Naive thymus-derived CD8-positive, alpha-beta T cell (primary cell): Measurements from ENCODE around the gene KIAA1671. TPM values are rescaled to one million over a fixed set of nuclear protein-coding genes. Genes with fewer than 3 reads are reported as not detected.

Source experiments
- ATAC-seq, 2 donors: fragments of 150-1000 bp; cut with Tn5 transposase in 1 of 2; sonication (Bioruptor Pico), chemical (Tn5 transposase) in 1 of 2; 1 replicate in 1 of 2; 2 replicates in 1 of 2; pipeline ENCODE4 v1.10.0; 2021; ENCODE audit warnings: mild to moderate bottlenecking in 2 of 2, moderate library complexity in 2 of 2
- POLR2A ChIA-PET: fragments of 350-600 bp; sonication (Branson Sonifier 250); formaldehyde crosslinking; loops from one replicate; lab custom pipeline; 2021; ENCODE audit warnings: antibody characterized with exemption; lab: Charles Lee
- DNase-seq, 10 donors: peaks; one replicate each; pipeline versions ENCODE4 v3.0.0 to v3.0.0-alpha.2; 2020 to 2022
- H3K27ac Mint-ChIP-seq, 10 donors: one replicate each; pipeline ENCODE4 v1.8.0; 2020 to 2022; ENCODE audit warnings: mild to moderate bottlenecking in 10 of 10, mixed read lengths in 10 of 10, moderate library complexity in 4 of 10, inconsistent platforms in 1 of 10
- H3K27me3 Mint-ChIP-seq, 5 donors: one replicate each; pipeline ENCODE4 v1.8.0; 2021 to 2022; ENCODE audit warnings: mixed read lengths in 5 of 5
- H3K36me3 Mint-ChIP-seq, 3 donors: one replicate each; pipeline ENCODE4 v1.8.0; 2020 to 2022; ENCODE audit warnings: mixed read lengths in 3 of 3, mild to moderate bottlenecking in 2 of 3, inconsistent platforms in 1 of 3
- H3K4me1 Mint-ChIP-seq, 4 donors: one replicate each; pipeline ENCODE4 v1.8.0; 2021 to 2022; ENCODE audit warnings: mixed read lengths in 4 of 4
- H3K4me3 Mint-ChIP-seq, 10 donors: one replicate each; pipeline ENCODE4 v1.8.0; 2020 to 2022; ENCODE audit warnings: mild to moderate bottlenecking in 10 of 10, mixed read lengths in 10 of 10, moderate library complexity in 6 of 10, inconsistent platforms in 1 of 10
- H3K9me3 Mint-ChIP-seq, 9 donors: one replicate each; pipeline ENCODE4 v1.8.0; 2020 to 2022; ENCODE audit warnings: mixed read lengths in 9 of 9, mild to moderate bottlenecking in 3 of 9, inconsistent platforms in 1 of 9, moderate library complexity in 1 of 9
- polyA plus RNA-seq, 3 donors: library from polyadenylated mRNA; unstranded; fragments of 300-500 nt; fragmentation: Illumina TruSeq; gene quantifications; one replicate each; pipeline ENCODE4 v1.2.3, GENCODE V29; 2021
- total RNA-seq, 8 experiments: library from RNA in 2 of 8; stranded (reverse) in 2 of 8; gene quantifications; one replicate each; pipeline ENCODE4 v1.2.3 and lab custom pipeline; 2021 to 2026

Gene KIAA1671
- total and polyA plus RNA-seq, 5 experiments from 2014 or later: 0.33 to 5.2 (median 2.7) TPM

GRCh38 chr22:24938741-24939341 lies 13.7 kb upstream of the KIAA1671 start:
- ATAC-seq (peak; percentile 55 to 57), DNase-seq (peak in 8 of 10 donors; percentile 8 to 66 (median 38))
- H3K27ac Mint-ChIP-seq: no peak overlapping the region
- POLR2A ChIA-PET: no interaction called here
- peaks cover 2 to 15% (median 11%) of the 10 kb centered on the region in 5 donors for H3K27me3 Mint-ChIP-seq
- no peak overlapping the region for H3K4me3 Mint-ChIP-seq
- no peaks in the 10 kb centered on the region for H3K9me3 Mint-ChIP-seq
- no peaks in the 10 kb centered on the region for H3K36me3 Mint-ChIP-seq
- H3K4me1 Mint-ChIP-seq: no peaks in the 10 kb centered on the region

DNA sequence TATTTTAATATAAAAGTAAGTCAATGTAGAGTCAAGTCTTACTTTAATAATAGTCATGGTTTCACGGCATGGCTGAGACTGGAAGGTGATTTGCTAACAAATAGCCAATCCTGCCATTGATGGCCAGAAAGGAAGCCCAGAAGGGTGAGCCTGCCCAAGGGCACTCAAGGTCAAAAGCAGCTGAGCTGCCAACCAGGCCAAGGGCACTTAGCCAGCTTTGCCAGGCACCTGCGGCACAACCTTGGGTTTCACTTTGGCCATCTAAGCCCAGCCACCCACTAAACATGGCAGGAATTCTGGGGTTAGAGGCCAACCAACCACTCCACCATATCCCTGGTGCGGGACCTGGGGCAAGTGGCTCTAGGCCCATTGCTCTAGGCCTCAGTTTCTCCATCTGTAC lies 10.2 kb upstream of the KIAA1671 start:
- no peak for ATAC-seq
- Mint-ChIP-seq H3K4me1 (no peaks in the 10 kb centered on the region), H3K9me3 (no peaks in the 10 kb centered on the region), H3K27me3 (peaks cover 12 to 49% (median 25%) of the 10 kb centered on the region in 5 donors), H3K36me3 (no peaks in the 10 kb centered on the region), H3K4me3 (no peak overlapping the region), H3K27ac (no peak overlapping the region)
- POLR2A ChIA-PET: interaction anchor here (1.1 kb wide), 1 partner anchor 10 kb away, joined by 5 read pairs; no protein-coding TSS in a partner anchor
- DNase-seq: no peak

GRCh38 chr22:24944217-24944937 lies 8.1 kb upstream of the KIAA1671 start:
- POLR2A ChIA-PET: no interaction called here
- no peaks in the 10 kb centered on the region for H3K4me1 Mint-ChIP-seq
- H3K27me3 Mint-ChIP-seq: peaks cover 17 to 70% (median 36%) of the 10 kb centered on the region in 5 donors
- ATAC-seq: no peak
- H3K36me3 Mint-ChIP-seq: no peaks in the 10 kb centered on the region
- no peaks in the 10 kb centered on the region for H3K9me3 Mint-ChIP-seq
- H3K27ac Mint-ChIP-seq: peak overlapping the region in 1 of 10 donors; percentile 12
- no peak for DNase-seq
- no peak overlapping the region for H3K4me3 Mint-ChIP-seq

DNA sequence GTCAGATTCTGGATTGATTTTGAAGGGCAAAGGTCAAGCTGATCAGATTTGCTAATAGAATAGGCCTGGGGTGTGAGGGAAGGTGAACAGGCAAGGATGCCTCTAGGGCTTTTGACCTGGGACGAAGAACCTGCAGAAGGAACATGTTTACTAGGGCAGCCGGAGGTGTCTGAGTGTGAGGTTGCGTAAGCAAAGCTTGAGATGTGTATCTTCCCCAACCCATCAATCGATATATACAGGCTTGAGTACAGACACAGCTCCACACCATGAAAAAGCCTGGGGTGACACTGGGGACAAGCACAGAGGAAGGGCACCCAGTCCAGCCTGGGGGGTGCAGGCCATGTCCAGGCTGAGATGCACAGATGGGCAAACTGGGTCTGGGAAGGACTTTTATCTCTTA lies 7.1 kb upstream of the KIAA1671 start:
- DNase-seq (peak in 1 of 10 donors; percentile 8), ATAC-seq (no peak)
- H3K4me3 Mint-ChIP-seq: no peak overlapping the region
- H3K27me3 Mint-ChIP-seq: peaks cover 25 to 81% (median 44%) of the 10 kb centered on the region in 5 donors
- H3K4me1 Mint-ChIP-seq: peaks cover 0 to 4% (median 1%) of the 10 kb centered on the region in 4 donors
- H3K9me3 Mint-ChIP-seq: no peaks in the 10 kb centered on the region
- no peaks in the 10 kb centered on the region for H3K36me3 Mint-ChIP-seq
- POLR2A ChIA-PET: no interaction called here
- no peak overlapping the region for H3K27ac Mint-ChIP-seq

GRCh38 chr22:24947383-24947782 lies 5.1 kb upstream of the KIAA1671 start:
- POLR2A ChIA-PET: no interaction called here
- no peak for ATAC-seq
- peaks cover 30 to 92% (median 53%) of the 10 kb centered on the region in 5 donors for H3K27me3 Mint-ChIP-seq
- no peak overlapping the region for H3K27ac Mint-ChIP-seq
- DNase-seq: no peak
- peaks cover 5 to 15% (median 8%) of the 10 kb centered on the region in 4 donors for H3K4me1 Mint-ChIP-seq
- H3K36me3 Mint-ChIP-seq: no peaks in the 10 kb centered on the region
- no peak overlapping the region for H3K4me3 Mint-ChIP-seq
- no peaks in the 10 kb centered on the region for H3K9me3 Mint-ChIP-seq

DNA sequence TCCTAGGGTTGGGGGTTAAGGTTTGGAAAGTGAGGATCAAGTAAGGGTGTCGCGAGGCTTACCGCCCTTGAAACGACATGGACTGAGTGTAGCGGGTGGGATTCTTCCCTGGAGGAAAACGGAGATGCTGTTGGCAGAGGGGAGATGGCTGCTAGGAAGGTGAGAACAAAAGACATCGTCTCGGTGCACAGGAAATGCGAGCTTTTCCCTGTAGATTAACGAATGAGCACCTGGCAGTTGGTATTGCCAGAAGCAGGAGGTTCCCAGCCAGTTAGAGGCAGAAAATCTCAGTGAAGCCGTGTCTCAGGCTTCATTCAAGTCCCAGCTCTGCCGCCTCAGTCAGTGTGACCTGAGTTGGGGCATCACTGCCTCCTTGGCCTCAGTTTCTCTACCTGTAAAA lies 4.6 kb upstream of the KIAA1671 start:
- H3K4me1 Mint-ChIP-seq: peaks cover 6 to 15% (median 8%) of the 10 kb centered on the region in 4 donors
- no peaks in the 10 kb centered on the region for H3K9me3 Mint-ChIP-seq
- DNase-seq (no peak), ATAC-seq (no peak)
- no peaks in the 10 kb centered on the region for H3K36me3 Mint-ChIP-seq
- POLR2A ChIA-PET: no interaction called here
- H3K27ac Mint-ChIP-seq: no peak overlapping the region
- no peak overlapping the region for H3K4me3 Mint-ChIP-seq
- H3K27me3 Mint-ChIP-seq: peaks cover 30 to 91% (median 50%) of the 10 kb centered on the region in 5 donors

DNA sequence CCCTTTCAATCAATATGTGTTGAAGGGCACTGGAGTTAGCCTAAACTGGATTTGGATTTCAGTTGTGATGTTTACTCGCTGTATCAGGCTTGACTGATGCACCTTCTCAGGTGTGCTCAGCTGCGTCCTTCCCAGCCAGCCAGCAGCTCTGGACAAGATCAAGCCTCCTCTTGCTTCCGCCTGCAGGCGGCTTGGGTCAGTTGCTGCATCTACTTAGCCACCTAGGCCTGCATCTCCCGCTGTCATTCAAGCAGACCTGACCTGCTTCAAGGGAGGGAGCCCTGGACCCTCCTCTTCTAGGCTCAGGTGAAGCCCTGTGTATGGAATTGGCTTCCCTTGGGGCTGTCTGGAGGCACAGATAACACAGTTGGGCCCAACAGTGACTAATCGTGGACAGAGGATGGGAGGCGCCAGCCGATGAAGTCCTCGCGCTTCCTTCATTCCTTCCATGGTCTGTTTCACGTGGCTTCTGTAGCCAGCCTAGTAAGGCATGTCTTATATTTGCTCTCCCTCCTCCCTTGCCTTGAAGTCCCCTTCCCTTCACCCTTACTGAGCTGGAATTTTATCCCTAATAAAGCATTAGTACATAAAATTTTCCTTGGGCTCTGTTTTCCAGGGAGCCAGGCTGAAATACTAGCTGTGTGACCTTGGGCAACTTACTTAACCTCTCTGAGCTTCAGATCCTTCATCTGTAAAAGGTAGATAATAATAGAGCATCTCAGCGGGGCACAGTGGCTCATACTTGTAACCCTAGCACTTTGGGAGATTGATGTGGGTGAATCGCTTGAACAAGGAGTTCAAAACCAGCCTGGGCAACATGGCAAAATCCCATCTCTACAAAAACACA lies 3.9 kb upstream of the KIAA1671 start:
- H3K4me1 Mint-ChIP-seq: peaks cover 11 to 19% (median 13%) of the 10 kb centered on the region in 4 donors
- no peak for ATAC-seq
- no peaks in the 10 kb centered on the region for H3K9me3 Mint-ChIP-seq
- H3K27me3 Mint-ChIP-seq: peaks cover 32 to 93% (median 53%) of the 10 kb centered on the region in 5 donors
- DNase-seq: no peak
- no peak overlapping the region for H3K4me3 Mint-ChIP-seq
- peak overlapping the region in 1 of 10 donors; percentile 29 for H3K27ac Mint-ChIP-seq
- no peaks in the 10 kb centered on the region for H3K36me3 Mint-ChIP-seq
- POLR2A ChIA-PET: no interaction called here

GRCh38 chr22:24950272-24950902 lies 2.1 kb upstream of the KIAA1671 start:
- peak overlapping the region in 1 of 10 donors; percentile 19 for H3K27ac Mint-ChIP-seq

GRCh38 chr22:24952837-24953383 lies 394 bp downstream of the KIAA1671 start:
- ATAC-seq: no peak
- Mint-ChIP-seq H3K27ac (peak overlapping the region in 2 of 10 donors; percentile 79 to 87), H3K4me1 (peaks cover 11 to 23% (median 19%) of the 10 kb centered on the region in 4 donors), H3K9me3 (no peaks in the 10 kb centered on the region), H3K27me3 (peaks cover 28 to 70% (median 47%) of the 10 kb centered on the region in 5 donors), H3K36me3 (no peaks in the 10 kb centered on the region), H3K4me3 (peak overlapping the region; percentile 67 to 92 (median 78))
- DNase-seq: peak in 2 of 10 donors; percentile 1 to 11
- POLR2A ChIA-PET: no interaction called here

More at GRCh38 chr22:24950272-24950902, 2.1 kb upstream of the KIAA1671 start:
- Mint-ChIP-seq H3K36me3 (no peaks in the 10 kb centered on the region), H3K27me3 (peaks cover 38 to 93% (median 62%) of the 10 kb centered on the region in 5 donors), H3K4me3 (peak overlapping the region in 8 of 10 donors; percentile 5 to 64 (median 40)), H3K9me3 (no peaks in the 10 kb centered on the region), H3K4me1 (peaks cover 11 to 23% (median 19%) of the 10 kb centered on the region in 4 donors)
- POLR2A ChIA-PET: no interaction called here
- DNase-seq: no peak
- no peak for ATAC-seq

- Mint-ChIP-seq H3K36me3 (no peaks in the 10 kb centered on the region), H3K4me1 (peaks cover 11 to 23% (median 19%) of the 10 kb centered on the region in 4 donors), H3K27me3 (peaks cover 26 to 63% (median 44%) of the 10 kb centered on the region in 5 donors), H3K4me3 (peak overlapping the region; percentile 67 to 92 (median 79)), H3K9me3 (no peaks in the 10 kb centered on the region), H3K27ac (peak overlapping the region in 3 of 10 donors; percentile 40 to 87 (median 69))
- ATAC-seq (no peak), DNase-seq (peak in 1 of 10 donors; percentile 8)
- POLR2A ChIA-PET: no interaction called here
Measured at GRCh38 chr22:24953384-24954113, 1.0 kb downstream of the KIAA1671 start.

DNA sequence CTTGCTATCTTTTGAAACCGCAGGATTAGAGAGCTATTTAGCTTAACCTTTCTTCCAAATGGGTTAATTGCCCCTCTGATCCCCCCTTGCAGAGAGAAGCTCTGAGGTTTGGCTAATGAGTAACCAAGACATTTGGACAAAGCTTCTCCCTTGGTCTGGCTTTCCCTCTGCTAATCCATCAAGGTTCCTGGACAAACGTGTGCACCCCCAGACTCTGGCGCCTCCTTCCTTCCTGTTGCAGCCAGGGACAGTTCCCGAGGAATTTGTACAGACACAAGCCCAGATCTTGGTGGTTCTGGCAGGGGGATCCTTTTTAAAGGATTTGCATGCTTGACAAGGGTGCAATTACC lies 1.6 kb downstream of the KIAA1671 start:
- Mint-ChIP-seq H3K4me3 (peak overlapping the region in 9 of 10 donors; percentile 51 to 89 (median 67)), H3K27ac (peak overlapping the region in 1 of 10 donors; percentile 69), H3K9me3 (no peaks in the 10 kb centered on the region), H3K36me3 (no peaks in the 10 kb centered on the region), H3K27me3 (peaks cover 26 to 58% (median 38%) of the 10 kb centered on the region in 5 donors), H3K4me1 (peaks cover 11 to 23% (median 19%) of the 10 kb centered on the region in 4 donors)
- POLR2A ChIA-PET: no interaction called here
- DNase-seq (no peak), ATAC-seq (no peak)
